HT1080 (cell line): ENCODE data around the gene HMSD. TPM values are rescaled to one million over a fixed set of nuclear protein-coding genes. Genes with fewer than 3 reads are reported as not detected.

Source experiments
- DNase-seq: peaks from one replicate; pipeline ENCODE4 v3.0.0-alpha.2; 2015; ENCODE audit warnings: low read depth
- total RNA-seq: library from RNA; depleted of rRNA; stranded (reverse); fragments of >200 nt; shearing (Covaris generic); gene quantifications from 2 replicates; pipeline ENCODE4 v1.2.3, GENCODE V29; 2014

Gene HMSD
- total RNA-seq, 1 experiment from 2014 or later = not detected

DNA sequence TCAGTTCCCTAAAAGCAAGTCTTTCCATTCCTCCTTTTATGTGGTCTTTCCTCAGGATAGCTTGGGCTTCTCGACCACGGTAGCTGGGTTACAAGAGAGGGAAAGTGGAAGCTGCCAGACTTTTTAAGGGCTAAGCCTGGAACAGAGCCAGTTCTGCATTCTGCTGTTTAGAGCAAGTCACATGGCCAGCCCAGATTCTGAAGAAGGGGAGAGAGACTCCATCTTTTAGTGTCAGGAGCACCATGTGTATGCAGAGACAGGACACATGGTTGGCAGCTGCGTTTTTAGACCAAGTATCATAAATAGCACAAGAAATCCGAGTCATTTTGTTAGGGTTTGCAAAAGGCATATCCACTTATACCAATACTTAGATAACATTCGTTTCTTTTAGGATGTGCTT, 4.7 kb downstream of the HMSD start:
- no peak for DNase-seq

DNA sequence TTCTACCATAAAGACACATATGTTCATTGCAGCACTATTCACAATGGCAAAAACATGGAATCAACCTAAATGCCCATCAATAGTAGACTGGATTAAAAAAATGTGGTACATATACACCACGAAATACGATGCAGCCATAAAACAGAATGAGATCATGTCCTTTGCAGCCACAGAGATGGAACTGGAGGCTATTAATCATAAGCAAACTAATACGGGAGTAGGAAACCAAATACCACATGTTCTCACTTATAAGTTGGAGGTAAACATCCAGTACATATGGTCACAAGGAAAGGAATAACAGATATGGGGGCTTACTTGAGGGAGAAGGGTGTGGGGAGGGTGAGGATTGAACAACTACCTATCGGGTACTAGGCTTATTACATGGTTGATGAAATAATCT, 7.7 kb downstream of the HMSD start:
- DNase-seq = peak; percentile 60

DNA sequence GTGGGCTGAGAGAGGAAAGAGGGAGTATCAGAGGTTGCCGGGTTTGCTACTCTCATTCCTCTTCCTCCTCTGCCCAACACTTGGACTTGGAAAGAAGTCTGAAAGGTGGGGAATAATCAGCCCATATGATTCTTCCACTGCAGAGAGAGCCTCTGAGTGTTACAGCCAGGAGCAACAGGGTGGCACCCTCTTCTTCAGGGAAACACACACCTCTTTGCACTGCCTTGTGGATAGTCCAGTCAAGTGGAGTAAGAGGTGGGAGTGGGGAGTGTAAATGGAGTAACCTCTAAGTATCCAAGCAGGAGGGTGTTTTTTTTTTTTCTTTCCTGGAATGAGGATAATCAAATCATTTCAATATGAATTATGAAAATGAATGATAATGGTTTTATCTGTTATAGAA, 11.8 kb downstream of the HMSD start:
- DNase-seq = no peak

DNA sequence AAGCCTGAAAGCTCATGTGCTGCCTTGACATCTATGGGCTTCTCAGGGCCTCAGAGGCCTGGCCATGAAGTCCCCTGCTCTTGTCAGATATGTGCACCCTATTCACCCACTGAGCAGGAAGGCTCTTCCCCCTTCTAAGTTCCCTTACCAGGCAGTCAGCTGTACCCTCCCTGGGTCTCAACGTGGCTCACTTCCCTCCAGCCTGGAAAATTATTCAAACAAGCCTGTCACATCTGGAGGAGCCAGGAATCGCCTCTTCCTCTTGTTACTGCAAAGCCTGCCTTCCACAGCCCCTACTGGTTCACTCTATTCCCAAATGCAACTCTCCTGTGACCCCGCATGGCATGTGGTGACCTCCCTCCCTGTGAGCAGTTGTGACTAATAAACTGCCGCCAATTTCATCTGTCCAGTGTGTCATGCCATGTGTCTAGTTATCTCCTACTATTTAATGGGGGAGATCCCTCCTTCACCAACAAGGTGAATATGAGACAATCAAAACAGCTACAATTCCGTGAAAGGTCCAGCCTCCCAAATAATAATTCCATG, 12.4 kb downstream of the HMSD start:
- peak; percentile 53 for DNase-seq

DNA sequence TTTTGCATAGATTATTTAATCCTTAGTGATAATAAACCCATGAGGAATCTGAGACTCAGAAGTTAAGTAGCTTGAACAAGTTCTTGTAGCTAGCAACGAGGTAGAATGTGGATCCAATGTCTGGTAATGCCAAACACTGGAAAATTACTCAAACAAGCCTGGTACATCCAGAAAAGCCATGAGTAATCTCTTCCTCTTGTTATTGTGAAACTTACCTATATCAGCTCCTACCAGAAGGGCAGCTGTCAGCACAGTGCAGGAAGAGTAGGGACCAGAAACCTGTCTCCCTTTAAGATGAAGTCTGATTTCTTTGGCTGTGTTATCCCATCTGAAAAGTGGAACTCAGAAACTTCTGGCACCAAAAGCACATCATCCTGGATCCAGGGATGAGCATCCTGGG, 13.0 kb downstream of the HMSD start:
- DNase-seq = peak; percentile 56

DNA sequence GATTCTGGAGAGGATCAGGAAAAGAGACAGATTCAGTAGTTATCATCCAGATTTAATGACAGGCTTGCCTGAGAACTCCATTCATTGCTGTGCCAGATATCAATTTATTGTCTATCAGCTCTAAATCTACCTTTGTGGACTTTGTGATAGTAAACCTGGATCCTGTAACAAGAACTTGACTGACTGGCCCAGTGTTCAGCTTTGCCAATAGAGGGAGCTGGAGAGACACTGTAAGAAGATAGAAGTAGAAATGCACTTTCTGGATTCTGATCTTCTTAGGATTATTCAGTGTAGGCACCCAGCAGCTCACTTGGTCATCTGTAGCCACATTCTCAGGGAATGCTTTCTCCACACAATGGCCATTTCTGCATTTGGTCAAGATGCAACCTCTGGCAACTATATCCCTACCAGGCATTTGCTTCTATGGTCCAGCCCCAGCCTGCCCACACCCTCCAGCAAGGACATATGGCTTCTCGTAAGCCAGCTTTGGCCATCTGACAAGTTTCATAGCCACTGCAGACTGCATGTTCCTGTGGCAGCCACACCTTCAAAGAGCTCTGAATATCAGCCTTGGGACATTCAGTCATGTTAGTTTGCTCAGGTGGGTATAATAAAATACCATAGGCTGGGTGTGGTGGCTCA, 14.6 kb downstream of the HMSD start:
- DNase-seq = peak; percentile 56

DNA sequence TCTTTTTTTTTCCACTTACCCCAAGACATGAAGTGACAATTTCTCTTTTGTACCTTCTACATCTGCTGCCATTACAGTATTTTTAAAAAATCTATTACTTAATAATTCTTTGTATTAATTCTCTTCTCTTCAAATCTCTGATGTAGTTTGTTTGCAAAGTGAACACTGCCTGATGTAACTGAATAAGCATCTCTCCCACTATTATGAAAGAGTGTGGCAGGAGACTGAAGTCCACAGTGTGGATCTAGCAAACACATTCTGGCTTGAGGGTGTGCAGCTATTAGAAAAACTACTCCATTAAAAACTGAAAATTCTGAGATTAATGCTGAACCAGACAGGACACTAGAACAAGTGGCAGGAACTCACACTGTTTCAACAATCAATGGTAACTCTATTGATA, 15.8 kb downstream of the HMSD start:
- no peak for DNase-seq

DNA sequence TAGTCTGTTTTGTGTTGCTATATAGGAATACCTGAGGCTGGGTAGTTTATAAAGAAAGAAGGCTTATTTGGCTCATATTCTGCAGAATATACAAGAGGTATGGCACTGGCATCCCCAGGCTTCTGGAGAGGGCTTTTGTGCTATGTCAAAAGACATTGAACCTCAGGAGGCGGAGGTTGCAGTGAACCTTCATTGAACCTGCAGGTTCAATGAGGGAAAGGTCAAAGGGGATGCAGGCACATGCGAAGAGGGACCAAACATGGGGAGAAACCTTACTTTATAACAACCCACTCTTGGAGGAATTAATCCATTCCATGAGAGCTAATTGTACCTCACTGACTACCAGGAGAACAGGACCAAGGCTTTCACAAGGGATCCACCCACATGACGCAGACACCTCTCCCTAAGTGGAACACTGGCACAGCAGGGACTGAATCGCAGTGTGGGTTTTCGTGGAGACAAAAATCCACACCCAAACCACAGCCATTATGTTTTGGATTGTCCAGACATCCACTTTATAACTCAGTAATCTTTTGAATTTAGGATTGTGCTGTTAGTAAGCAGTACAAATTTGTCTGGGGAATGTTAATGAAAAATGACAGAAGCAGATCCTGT, 16.7 kb downstream of the HMSD start:
- no peak for DNase-seq

DNA sequence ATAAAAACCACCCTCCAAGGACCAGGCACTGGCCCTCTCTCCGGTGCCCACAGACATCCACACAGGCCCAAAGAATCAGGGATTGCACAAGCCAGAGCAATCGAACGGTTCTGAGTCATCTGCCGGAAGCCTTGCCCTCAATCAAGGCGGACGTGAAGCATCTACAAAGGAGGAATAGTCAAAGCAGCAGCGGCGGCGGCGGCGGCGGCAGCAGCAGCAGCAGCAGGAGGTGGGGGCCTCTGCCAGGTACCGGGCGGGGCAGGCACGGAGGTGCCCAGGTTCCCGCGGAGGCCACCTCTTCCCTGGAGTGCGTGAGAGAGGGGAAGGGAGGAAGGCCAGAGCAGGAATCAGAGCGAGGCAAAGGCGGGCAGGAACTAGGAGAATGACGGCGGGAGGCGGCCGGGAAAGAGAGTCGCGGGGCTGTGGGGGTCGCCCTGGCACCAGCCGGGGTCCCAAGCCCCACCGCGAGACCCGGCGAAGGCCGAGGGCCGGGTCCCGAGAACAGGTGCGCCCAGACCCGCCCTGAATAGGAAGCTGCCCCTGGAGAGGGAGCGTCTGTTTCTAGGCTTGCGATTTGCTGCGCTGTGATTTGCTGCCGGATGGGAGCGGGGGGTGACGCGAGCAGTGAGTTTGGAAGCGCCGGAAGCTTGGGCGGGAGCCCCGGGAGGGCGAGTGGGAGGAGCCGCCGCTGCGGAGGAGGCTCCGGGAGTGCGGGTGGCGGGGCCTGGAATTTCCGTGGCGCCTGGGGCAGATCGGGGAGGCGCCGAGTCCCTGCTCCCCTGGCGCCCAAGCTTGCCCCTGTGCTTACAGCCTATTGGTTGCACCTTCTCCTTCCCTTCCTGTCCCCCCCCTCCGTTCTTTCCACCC, 21.1 kb downstream of the HMSD start, which contains the start of gene SERPINB8:
Gene SERPINB8 (plus strand): TSS at position 140 of the 867 bp plus-strand sequence. CDS start 8,228 bp downstream, outside the sequence.
- DNase-seq = peak; percentile 96

DNA sequence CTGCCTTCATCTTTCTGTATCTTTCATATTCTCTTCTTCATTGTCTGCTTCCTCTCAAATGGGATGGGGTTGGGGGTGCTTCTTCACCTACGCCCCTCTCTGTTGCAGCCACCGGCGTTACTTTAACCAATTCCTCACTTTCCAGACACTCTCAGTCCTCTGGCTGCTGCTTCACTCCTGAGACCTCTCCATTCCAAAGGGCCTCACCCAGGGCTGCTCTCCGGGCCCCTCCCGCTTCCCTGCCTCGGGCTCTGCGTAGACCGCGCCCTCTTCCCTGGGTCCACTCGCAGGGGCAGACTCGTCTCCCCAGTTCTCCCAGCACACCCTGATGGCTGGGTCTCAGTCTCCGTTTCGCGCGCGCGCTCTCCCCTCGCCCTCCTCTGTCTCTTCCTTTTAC, 21.7 kb downstream of the HMSD start:
- no peak for DNase-seq

DNA sequence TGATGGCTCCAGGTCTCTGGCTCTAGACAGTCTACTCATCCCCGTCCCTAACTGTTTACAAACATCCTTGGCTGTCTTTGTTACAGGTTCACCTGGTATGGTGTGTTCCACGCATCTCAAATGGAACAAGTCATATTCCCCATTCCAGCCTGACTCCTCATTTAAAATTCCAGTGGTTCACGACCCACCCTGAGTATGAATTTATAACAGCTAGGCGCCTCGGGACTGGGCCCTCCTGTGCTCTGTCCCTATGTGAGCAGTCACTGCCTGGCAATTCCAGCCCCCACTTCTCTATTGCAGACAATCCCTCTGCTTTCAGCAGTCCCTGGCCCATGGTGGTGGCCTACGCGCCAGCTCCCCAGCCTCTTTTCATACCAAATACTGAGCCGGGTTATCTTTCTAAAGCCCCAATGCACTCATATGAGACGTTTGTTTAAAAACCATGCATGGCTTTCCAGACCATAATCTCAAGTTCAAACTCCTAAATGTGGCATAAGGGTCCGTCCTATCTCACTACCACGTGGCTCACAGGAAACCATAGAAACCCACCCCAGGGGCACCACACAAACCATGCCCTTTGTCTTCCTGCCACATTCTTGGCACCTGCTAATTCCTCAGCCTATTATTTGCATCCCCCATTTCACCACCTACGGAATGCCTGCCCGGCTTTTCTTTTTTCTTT, 22.4 kb downstream of the HMSD start:
- DNase-seq = no peak

DNA sequence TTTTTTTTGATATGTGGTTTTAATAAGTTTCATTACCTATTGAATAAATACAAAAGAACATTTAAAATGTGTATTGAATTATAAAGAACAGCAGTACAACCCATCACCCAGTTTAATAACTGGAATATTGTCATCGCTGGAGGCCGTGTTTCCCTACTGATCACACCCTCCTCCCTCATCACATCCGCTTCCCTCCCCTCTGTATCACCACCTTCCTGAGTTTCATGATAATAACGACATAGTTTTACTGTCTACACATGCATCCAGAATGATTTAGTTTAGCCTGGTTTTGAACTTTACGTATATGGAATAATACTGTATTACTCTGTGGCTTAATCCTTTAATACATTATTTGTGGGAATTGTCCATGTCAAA, 22.9 kb downstream of the HMSD start:
- no peak for DNase-seq

DNA sequence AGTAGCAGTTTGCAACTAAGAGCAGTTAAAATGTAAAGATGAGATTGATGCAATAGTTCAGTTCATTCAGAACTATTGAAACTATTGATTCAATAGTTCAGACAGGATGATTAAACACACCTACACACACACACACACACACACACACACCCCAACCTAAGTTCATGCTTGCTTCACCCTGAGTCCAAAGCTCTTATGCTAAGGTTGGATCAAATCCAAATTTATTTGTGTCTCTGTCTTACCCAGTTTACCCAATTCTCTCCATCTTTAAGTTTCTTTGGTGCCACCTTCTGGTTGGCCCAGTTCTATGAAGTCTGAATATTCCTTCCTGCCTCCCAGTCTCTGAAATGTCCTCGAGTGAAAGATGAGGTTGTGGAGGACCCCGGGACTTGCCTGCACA, 25.9 kb downstream of the HMSD start:
- peak; percentile 61 for DNase-seq

DNA sequence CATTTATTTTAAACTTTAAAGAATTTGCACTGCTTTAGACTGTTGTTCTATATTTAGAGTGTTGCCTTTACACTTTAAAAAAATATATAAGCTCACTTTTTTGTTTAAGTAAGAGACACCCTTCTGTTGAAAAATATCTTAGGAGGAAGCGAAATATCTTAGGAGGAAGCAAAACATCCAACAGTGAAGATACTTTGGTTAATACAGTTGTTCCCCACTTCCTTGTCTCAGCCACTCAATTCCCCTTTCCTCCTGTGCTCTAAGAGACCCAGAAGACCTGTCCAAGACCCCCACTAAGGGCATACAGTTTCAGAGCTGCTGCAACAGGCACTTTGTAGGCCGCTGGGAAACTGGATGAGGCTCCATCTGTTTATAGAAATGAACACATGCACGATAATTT, 26.5 kb downstream of the HMSD start:
- DNase-seq = no peak

DNA sequence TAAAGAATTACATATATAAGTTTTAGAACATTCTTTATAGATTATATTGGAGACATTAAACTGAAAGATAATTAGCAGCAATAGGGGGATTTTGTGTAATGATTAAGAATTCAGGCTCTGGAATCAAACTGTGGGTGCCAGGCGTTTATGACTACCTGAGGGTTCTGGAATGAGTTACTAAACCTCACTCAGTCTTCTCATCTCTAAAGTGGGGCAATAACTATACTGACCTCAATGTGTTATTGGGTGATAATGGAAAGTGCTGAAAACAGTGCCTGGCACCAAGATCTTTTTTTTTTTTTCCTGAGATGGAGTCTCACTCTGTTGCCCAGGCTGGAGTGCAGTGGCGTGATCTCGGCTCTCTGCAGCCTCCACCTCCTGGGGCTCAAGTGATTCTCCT, 27.9 kb downstream of the HMSD start:
- no peak for DNase-seq

DNA sequence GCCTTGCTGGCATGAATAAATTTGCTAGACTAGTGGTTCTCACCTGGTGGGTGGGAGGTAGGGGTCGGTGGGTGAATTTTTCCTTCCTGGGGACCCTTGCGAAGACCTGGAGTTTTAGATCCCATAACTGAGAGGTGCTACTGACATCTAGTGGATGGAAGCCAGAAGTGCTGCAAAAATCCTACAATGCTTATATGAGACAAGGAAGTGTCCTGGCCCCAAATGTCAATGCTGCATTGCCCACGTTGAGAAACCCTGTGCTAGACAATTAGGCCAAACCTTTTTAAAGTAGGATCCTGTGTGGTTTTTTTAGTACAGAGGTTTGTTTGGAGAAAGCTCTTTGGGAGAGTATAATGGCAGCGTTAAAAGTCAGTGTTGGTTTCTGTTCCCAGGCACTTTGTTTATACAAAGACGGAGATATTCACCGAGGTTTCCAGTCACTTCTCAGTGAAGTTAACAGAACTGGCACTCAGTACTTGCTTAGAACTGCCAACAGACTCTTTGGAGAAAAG, 30.4 kb downstream of the HMSD start:
- peak; percentile 38 for DNase-seq

DNA sequence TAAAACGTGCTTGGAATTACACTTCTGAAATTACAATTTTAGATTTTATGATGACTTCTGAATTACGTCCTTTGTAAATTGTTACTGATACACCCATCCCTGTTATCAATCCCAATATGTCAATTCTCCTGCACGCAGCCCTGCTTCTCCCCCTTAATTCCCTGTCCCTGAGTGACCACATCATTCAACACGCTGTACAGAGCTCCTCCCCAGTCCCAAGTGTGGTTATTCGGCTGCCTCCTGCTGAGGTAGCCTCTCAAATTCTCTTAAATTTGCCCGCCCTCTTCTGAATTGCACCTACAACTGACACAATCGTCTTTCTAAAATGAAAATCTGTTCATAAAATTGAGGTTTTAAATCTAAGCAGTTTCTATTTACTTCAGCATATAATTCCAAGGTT, 30.9 kb downstream of the HMSD start:
- DNase-seq = no peak

DNA sequence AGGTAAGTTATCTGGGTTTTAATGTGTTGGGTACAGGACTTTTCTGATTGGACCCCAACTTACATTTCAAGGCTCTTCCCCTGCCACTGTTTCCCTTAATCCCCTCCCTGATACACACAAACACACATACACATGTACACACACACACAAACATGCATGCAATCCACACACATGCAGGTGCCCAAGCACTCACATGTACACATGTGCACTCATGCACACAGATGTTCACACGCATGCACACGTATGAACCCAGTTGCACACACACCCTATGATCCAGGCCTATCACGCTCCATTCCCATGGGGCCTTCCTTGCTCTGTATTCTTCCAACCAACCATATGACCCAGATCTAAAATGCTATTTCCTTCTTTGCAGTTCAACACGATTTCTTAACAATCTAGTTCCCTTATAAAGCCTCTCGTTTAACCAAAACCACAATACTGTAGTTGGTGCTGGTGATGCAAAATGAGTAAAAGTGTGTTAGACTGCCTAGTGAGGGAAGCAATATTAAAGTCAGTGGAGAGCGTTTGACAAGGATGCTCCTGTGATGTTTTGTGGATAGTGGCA, 31.9 kb downstream of the HMSD start:
- DNase-seq = no peak

DNA sequence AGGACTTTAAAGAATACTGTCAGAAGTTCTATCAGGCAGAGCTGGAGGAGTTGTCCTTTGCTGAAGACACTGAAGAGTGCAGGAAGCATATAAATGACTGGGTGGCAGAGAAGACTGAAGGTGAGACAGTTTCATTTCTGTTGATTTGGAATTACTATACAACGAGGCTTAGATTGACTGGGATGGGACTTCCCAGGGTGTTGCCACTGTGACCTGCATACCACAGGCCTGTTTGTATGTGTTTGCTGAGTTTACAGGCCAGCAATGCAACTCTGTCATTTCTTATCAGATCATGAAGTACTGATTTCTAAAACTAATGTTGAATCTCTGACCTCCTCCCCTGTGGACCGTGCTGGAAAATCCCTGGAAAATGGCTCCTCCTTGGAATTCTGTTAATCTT, 32.6 kb downstream of the HMSD start:
- no peak for DNase-seq

DNA sequence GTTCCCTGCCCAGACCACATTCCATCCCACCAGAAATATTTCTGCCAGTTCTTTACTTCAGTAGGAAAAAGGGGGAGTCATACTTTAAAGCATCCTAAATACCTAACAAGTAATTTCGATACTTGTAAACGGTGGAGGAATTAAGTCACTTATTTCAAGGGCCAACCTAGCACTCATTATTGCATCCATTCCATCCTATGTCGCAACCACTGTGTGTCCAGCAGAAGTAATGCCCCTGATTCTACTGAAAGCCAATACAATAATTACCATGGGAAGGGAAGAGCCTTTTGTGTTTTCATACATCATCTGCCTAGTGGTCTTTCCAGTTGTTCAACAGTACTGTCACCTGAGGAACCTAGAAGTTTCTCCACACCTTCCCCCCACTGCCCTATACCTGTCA, 33.3 kb downstream of the HMSD start:
- no peak for DNase-seq

DNA sequence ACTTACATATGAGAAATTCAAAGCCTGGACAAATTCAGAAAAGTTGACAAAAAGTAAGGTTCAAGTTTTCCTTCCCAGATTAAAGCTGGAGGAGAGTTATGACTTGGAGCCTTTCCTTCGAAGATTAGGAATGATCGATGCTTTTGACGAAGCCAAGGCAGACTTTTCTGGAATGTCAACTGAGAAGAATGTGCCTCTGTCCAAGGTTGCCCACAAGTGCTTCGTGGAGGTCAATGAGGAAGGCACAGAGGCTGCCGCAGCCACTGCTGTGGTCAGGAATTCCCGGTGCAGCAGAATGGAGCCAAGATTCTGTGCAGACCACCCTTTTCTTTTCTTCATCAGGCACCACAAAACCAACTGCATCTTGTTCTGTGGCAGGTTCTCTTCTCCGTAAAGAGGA, 37.8 kb downstream of the HMSD start:
- no peak for DNase-seq
